ENCODE data around the gene CYTH3. TPM values are rescaled to one million over a fixed set of nuclear protein-coding genes. Genes with fewer than 3 reads are reported as not detected.

The CYTH3 gene
- total and polyA plus RNA-seq, 2 of the 4 experiments (the other 2 are of a cell fraction) = 14.2 to 34.8 TPM

DNA sequence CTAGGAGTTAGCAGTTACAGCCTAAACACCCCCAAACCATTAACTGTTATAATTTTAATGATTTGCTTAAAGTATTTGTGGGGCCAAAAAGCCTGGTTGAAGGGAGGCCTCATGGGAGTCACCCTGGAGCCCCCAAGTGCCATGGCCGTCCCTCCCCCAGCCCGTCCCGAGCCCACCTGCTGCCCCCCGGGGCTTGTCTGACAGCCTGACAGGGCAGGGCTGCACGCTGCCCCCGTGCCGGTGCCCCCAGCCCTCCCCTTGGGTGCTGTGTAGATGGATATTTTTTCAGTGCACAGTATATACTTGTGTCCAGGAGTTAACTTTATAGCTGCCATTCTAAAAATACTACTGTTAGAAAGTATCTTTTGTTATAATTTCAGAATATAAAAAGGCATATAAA lies 108.4 kb downstream of the CYTH3 start:
- Histone ChIP-seq H3K4ac (ENCODE audit: low read depth, low read length) (no peak overlapping the region), H3K4me3 (ENCODE audit: insufficient read depth, low read depth, low read length) (no peak overlapping the region), H4K91ac (ENCODE audit: insufficient read depth, low read depth, low read length) (no peak overlapping the region), H3K79me1 (ENCODE audit: low read depth in 1 of 2, low read length in 2 of 2) (peaks cover 0 to 28% of the 10 kb centered on the region in 2 experiments; a peak in 2 of 4 replicates), H2AK5ac (ENCODE audit: low read depth, low read length) (no peak overlapping the region), H3K23ac (ENCODE audit: low read depth, low read length) (no peak overlapping the region), H3K4me2 (ENCODE audit: low read depth, low read length) (no peak overlapping the region), H4K5ac (ENCODE audit: low read depth, low read length) (no peak overlapping the region), H3K9me3 (ENCODE audit: control insufficient read depth, insufficient read depth, low read length) (no peaks in the 10 kb centered on the region), H2AFZ (replicated peaks; ENCODE audit: low read length, poor library complexity) (no peak overlapping the region), H3K18ac (ENCODE audit: low read depth, low read length) (no peak overlapping the region), H4K8ac (ENCODE audit: low read depth in 2 of 2, low read length in 2 of 2) (no peak overlapping the region), H2BK15ac (ENCODE audit: low read depth, low read length) (no peak overlapping the region), H3K4me1 (ENCODE audit: control insufficient read depth, insufficient read depth, low read length) (peaks cover 1% of the 10 kb centered on the region), H3K14ac (replicated peaks; ENCODE audit: low read depth, low read length) (no peak overlapping the region), H3K9me1 (ENCODE audit: insufficient read depth, low read length) (no peaks in the 10 kb centered on the region), H2AK9ac (replicated peaks; ENCODE audit: low read depth, low read length, poor library complexity) (no peak overlapping the region), H2BK20ac (ENCODE audit: low read depth, low read length) (no peak overlapping the region), H2BK5ac (ENCODE audit: low read depth, low read length, poor library complexity, severe bottlenecking) (no peak overlapping the region), H3K27me3 (ENCODE audit: control insufficient read depth, insufficient read depth, low read length) (no peaks in the 10 kb centered on the region), H3K36me3 (ENCODE audit: control insufficient read depth, insufficient read depth, low read length) (peaks cover 41% of the 10 kb centered on the region), H4K20me1 (ENCODE audit: insufficient read depth, low read length) (no peaks in the 10 kb centered on the region; the same call in 1 of the 2 replicates), H3K9ac (ENCODE audit: low read depth, low read length) (no peak overlapping the region), H3K27ac (ENCODE audit: insufficient read depth, low read length) (no peak overlapping the region), H2BK120ac (ENCODE audit: low read depth, low read length) (no peak overlapping the region), H3K56ac (ENCODE audit: extremely low read depth, insufficient read depth, low read length) (no peak overlapping the region)
- BruUV-seq (replicated peaks) = no TSS peak
- ATAC-seq (ENCODE audit: low read depth) = no peak
- WGBS, 2 experiments (ENCODE audit: extremely low coverage in 2 of 2, insufficient read length in 1 of 2) = no CpG with 5 or more reads among the region's 7 CpGs
- intact Hi-C loops (cut with micrococcal nuclease) (no loop called here), dilution Hi-C loops (cut with HindIII; ENCODE audit: low sequenced_read_pairs, unreplicated experiment) (no loop called here), in situ Hi-C loops (cut with MboI; ENCODE audit: low sequenced_read_pairs) (loop anchor here (5.0 kb wide), 1 partner anchor 158 kb away; no protein-coding TSS in a partner anchor)
- CTCF ChIA-PET = interaction anchor here (1.2 kb wide), 1 partner anchor 43 kb away, joined by 3 read pairs; no protein-coding TSS in a partner anchor
- TF ChIP-seq, protein P1, sequence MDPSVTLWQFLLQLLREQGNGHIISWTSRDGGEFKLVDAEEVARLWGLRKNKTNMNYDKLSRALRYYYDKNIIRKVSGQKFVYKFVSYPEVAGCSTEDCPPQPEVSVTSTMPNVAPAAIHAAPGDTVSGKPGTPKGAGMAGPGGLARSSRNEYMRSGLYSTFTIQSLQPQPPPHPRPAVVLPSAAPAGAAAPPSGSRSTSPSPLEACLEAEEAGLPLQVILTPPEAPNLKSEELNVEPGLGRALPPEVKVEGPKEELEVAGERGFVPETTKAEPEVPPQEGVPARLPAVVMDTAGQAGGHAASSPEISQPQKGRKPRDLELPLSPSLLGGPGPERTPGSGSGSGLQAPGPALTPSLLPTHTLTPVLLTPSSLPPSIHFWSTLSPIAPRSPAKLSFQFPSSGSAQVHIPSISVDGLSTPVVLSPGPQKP (IDR thresholded peaks at IDR 0.05; ENCODE audit: borderline replicate concordance, low read depth, low read length) = no peak
- TF ChIP-seq CEBPB (IDR thresholded peaks at IDR 0.05; ENCODE audit: low read depth, low read length) = no peak
- no peak for TF ChIP-seq RCOR1 (IDR thresholded peaks at IDR 0.05; ENCODE audit: insufficient replicate concordance, low read length)
- no peak for TF ChIP-seq MXI1 (IDR thresholded peaks at IDR 0.05; ENCODE audit: borderline replicate concordance, low read depth, low read length)
- no peak for TF ChIP-seq CHD1 (IDR thresholded peaks at IDR 0.05; ENCODE audit: low read depth, low read length)
- no peak for TF ChIP-seq FOS (IDR thresholded peaks at IDR 0.05; ENCODE audit: low read depth, low read length)
- TF ChIP-seq, protein P2, sequence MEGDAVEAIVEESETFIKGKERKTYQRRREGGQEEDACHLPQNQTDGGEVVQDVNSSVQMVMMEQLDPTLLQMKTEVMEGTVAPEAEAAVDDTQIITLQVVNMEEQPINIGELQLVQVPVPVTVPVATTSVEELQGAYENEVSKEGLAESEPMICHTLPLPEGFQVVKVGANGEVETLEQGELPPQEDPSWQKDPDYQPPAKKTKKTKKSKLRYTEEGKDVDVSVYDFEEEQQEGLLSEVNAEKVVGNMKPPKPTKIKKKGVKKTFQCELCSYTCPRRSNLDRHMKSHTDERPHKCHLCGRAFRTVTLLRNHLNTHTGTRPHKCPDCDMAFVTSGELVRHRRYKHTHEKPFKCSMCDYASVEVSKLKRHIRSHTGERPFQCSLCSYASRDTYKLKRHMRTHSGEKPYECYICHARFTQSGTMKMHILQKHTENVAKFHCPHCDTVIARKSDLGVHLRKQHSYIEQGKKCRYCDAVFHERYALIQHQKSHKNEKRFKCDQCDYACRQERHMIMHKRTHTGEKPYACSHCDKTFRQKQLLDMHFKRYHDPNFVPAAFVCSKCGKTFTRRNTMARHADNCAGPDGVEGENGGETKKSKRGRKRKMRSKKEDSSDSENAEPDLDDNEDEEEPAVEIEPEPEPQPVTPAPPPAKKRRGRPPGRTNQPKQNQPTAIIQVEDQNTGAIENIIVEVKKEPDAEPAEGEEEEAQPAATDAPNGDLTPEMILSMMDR (conservative IDR thresholded peaks at IDR 0.05; ENCODE audit: low read depth, low read length) = no peak
- TF ChIP-seq RAD21 (IDR thresholded peaks at IDR 0.05; ENCODE audit: low read length) = no peak
- no peak for TF ChIP-seq MAFK (IDR thresholded peaks at IDR 0.05; ENCODE audit: low read depth, low read length)
- no peak for TF ChIP-seq POLR2A (IDR thresholded peaks at IDR 0.05; ENCODE audit: low read depth, low read length)
- no peak for TF ChIP-seq NFE2L2 (IDR thresholded peaks at IDR 0.05; ENCODE audit: low read depth, low read length)
- TF ChIP-seq BHLHE40 (IDR thresholded peaks at IDR 0.05; ENCODE audit: low read depth, low read length) = no peak
- no peak for TF ChIP-seq MAZ (IDR thresholded peaks at IDR 0.05; ENCODE audit: borderline replicate concordance, low read depth, low read length)
- TF ChIP-seq SMC3 (IDR thresholded peaks at IDR 0.05; ENCODE audit: low read depth, low read length) = no peak
- no peak for TF ChIP-seq RFX5 (IDR thresholded peaks at IDR 0.05; ENCODE audit: low read depth, low read length)
- TF ChIP-seq, protein P3, sequence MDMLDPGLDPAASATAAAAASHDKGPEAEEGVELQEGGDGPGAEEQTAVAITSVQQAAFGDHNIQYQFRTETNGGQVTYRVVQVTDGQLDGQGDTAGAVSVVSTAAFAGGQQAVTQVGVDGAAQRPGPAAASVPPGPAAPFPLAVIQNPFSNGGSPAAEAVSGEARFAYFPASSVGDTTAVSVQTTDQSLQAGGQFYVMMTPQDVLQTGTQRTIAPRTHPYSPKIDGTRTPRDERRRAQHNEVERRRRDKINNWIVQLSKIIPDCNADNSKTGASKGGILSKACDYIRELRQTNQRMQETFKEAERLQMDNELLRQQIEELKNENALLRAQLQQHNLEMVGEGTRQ (IDR thresholded peaks at IDR 0.05; ENCODE audit: low read depth, low read length) = no peak
- POLR2A ChIA-PET (ENCODE audit: unreplicated experiment) = no interaction called here
- no peak for DNase-seq
